Measurements from ENCODE around the gene CLIP4.
A peak's percentile ranks its signal among the peaks of the same experiment; 100 is the strongest.

CLIP4 gene

GRCh38 chr2:29227935-29228675, 112.9 kb downstream of the CLIP4 start:
- ChIA-PET CTCF (interaction anchor here (1.0 kb wide), 1 partner anchor 10 kb away, joined by 5 read pairs; no protein-coding TSS in a partner anchor), POLR2A (ENCODE audit: low non-redundant PET) (no interaction called here)
- no peak overlapping the region for H3K27ac ChIP-seq
- TF ChIP-seq CTCF (conservative IDR thresholded peaks at IDR 0.05; ENCODE audit: low read depth), result no peak
- DNase-seq (ENCODE audit: low spot score), result no peak

- H3K27ac ChIP-seq, result no peak overlapping the region
- ChIA-PET CTCF (no interaction called here), POLR2A (ENCODE audit: low non-redundant PET) (no interaction called here)
- no peak for DNase-seq (ENCODE audit: low spot score)
- TF ChIP-seq CTCF (conservative IDR thresholded peaks at IDR 0.05; ENCODE audit: low read depth), result no peak
These were observed 113.7 kb downstream of the CLIP4 start for GRCh38 chr2:29228947-29229346.

- POLR2A ChIA-PET (ENCODE audit: low non-redundant PET), result no interaction called here
- CTCF ChIA-PET, result interaction anchor here (0.6 kb wide), 1 partner anchor 1050 kb away, joined by 3 read pairs; no protein-coding TSS in a partner anchor
- no peak overlapping the region for H3K27ac ChIP-seq
- no peak for TF ChIP-seq CTCF (conservative IDR thresholded peaks at IDR 0.05; ENCODE audit: low read depth)
- no peak for DNase-seq (ENCODE audit: low spot score)
These were observed 114.4 kb downstream of the CLIP4 start for GRCh38 chr2:29229640-29230039.

GRCh38 chr2:29232041-29232440, 116.8 kb downstream of the CLIP4 start:
- ChIA-PET CTCF (no interaction called here), POLR2A (ENCODE audit: low non-redundant PET) (no interaction called here)
- no peak for DNase-seq (ENCODE audit: low spot score)
- H3K27ac ChIP-seq, result no peak overlapping the region
- no peak for TF ChIP-seq CTCF (conservative IDR thresholded peaks at IDR 0.05; ENCODE audit: low read depth)

GRCh38 chr2:29233428-29233827, 118.2 kb downstream of the CLIP4 start:
- TF ChIP-seq CTCF (conservative IDR thresholded peaks at IDR 0.05; ENCODE audit: low read depth), result no peak
- DNase-seq (ENCODE audit: low spot score), result peak; percentile 24
- H3K27ac ChIP-seq, result no peak overlapping the region
- ChIA-PET POLR2A (ENCODE audit: low non-redundant PET) (no interaction called here), CTCF (no interaction called here)

- no peak for TF ChIP-seq CTCF (conservative IDR thresholded peaks at IDR 0.05; ENCODE audit: low read depth)
These were observed 120.2 kb downstream of the CLIP4 start for GRCh38 chr2:29235411-29235810.

More at GRCh38 chr2:29235411-29235810, 120.2 kb downstream of the CLIP4 start:
- DNase-seq (ENCODE audit: low spot score), result no peak
- ChIA-PET CTCF (interaction anchor here (0.6 kb wide), 1 partner anchor 351 kb away, joined by 3 read pairs; no protein-coding TSS in a partner anchor), POLR2A (ENCODE audit: low non-redundant PET) (no interaction called here)
- no peak overlapping the region for H3K27ac ChIP-seq

Measured in RWPE1 (cell line).